ENCODE measurements around the gene PLCH2.

PLCH2 gene

GRCh38 chr1:2513939-2514652, 38.0 kb downstream of the PLCH2 start:
- no peak for DNase-seq (ENCODE audit: low spot score)

GRCh38 chr1:2514863-2515762, 39.0 kb downstream of the PLCH2 start:
- no peak for DNase-seq (ENCODE audit: low spot score)

- DNase-seq (ENCODE audit: low spot score): no peak
Observed at GRCh38 chr1:2515763-2516080, 39.6 kb downstream of the PLCH2 start.

- no peak for DNase-seq (ENCODE audit: low spot score)
Observed at GRCh38 chr1:2516124-2516523, 40.0 kb downstream of the PLCH2 start.

GRCh38 chr1:2516946-2517345, 40.9 kb downstream of the PLCH2 start:
- DNase-seq (ENCODE audit: low spot score): no peak

- no peak for DNase-seq (ENCODE audit: low spot score)
Observed at GRCh38 chr1:2517966-2518365, 41.9 kb downstream of the PLCH2 start.

GRCh38 chr1:2518528-2518927, 42.4 kb downstream of the PLCH2 start:
- no peak for DNase-seq (ENCODE audit: low spot score)

- DNase-seq (ENCODE audit: low spot score): no peak
Observed at GRCh38 chr1:2519029-2519685, 43.1 kb downstream of the PLCH2 start.

GRCh38 chr1:2519729-2520128, 43.6 kb downstream of the PLCH2 start:
- no peak for DNase-seq (ENCODE audit: low spot score)

GRCh38 chr1:2520206-2520605, 44.1 kb downstream of the PLCH2 start:
- no peak for DNase-seq (ENCODE audit: low spot score)

- no peak for DNase-seq (ENCODE audit: low spot score)
Observed at GRCh38 chr1:2520806-2521205, 44.7 kb downstream of the PLCH2 start.

GRCh38 chr1:2522230-2522629, 46.1 kb downstream of the PLCH2 start:
- DNase-seq (ENCODE audit: low spot score): no peak

GRCh38 chr1:2523191-2523890, 47.3 kb downstream of the PLCH2 start:
- no peak for DNase-seq (ENCODE audit: low spot score)

GRCh38 chr1:2523891-2524609, 48.0 kb downstream of the PLCH2 start:
- peak; percentile 54 for DNase-seq (ENCODE audit: low spot score)

GRCh38 chr1:2525572-2525919, 49.5 kb downstream of the PLCH2 start:
- DNase-seq (ENCODE audit: low spot score): no peak

- DNase-seq (ENCODE audit: low spot score): peak; percentile 88
Observed at GRCh38 chr1:2525920-2526823, 50.1 kb downstream of the PLCH2 start, which contains the start of gene PANK4. PANK4 (minus strand) TSS chr1:2526596; CDS start chr1:2526587, 9 bp downstream.

GRCh38 chr1:2526824-2527555, 50.9 kb downstream of the PLCH2 start:
- DNase-seq (ENCODE audit: low spot score): peak; percentile 38

GRCh38 chr1:2527556-2527860, 51.4 kb downstream of the PLCH2 start:
- no peak for DNase-seq (ENCODE audit: low spot score)

- DNase-seq (ENCODE audit: low spot score): no peak
Observed at GRCh38 chr1:2528016-2528415, 51.9 kb downstream of the PLCH2 start.

GRCh38 chr1:2528611-2528965, 52.5 kb downstream of the PLCH2 start:
- DNase-seq (ENCODE audit: low spot score): no peak
